Measurements from ENCODE around the gene PNKD.
A peak's percentile ranks its signal among the peaks of the same experiment; 100 is the strongest.

GRCh38 chr2:218296847-218297246 is 26.5 kb downstream of the PNKD start:
- TF ChIP-seq CTCF (conservative IDR thresholded peaks at IDR 0.05; ENCODE audit: low read length) (peak; percentile 37; the same call in 1 of the 2 replicates), EZH2phosphoT487 (IDR thresholded peaks at IDR 0.05; ENCODE audit: borderline replicate concordance, low read depth, low read length) (no peak)
